Adrenal gland (tissue), 12 donors: ENCODE results near the gene CDKAL1. TPM values are rescaled to one million over a fixed set of nuclear protein-coding genes. Genes with fewer than 3 reads are reported as not detected.
"Not testable (repeated sequence)": the region's sequence is repeated elsewhere in the genome, so short reads cannot be mapped to it uniquely, and the experiment has no call there.

ENCODE experiments used
- DNase-seq, 7 donors: peaks; one replicate each; pipeline ENCODE4 v3.0.0-alpha.2; 2019 to 2020
- H3K27ac ChIP-seq, 5 donors: fragments of 200-600 bp; sonication (generic) in 4 of 5; 1 replicate in 3 of 5; 2 replicates in 2 of 5; pipeline versions ENCODE4 v1.5.1 to v1.8.0; 2016 to 2020; ENCODE audit warnings: mild to moderate bottlenecking in 1 of 5
- H3K27me3 ChIP-seq: fragments of 200-600 bp; 2 replicates; pipeline ENCODE4 v1.8.0; 2021
- H3K36me3 ChIP-seq, 2 donors: fragments of 200-600 bp; replicated peaks in 1 of 2; 1 replicate in 1 of 2; 2 replicates in 1 of 2; pipeline versions ENCODE4 v1.5.1 to v1.8.0; 2018 to 2022
- H3K4me1 ChIP-seq, 2 donors: fragments of 200-600 bp; replicated peaks in 1 of 2; 1 replicate in 1 of 2; 2 replicates in 1 of 2; pipeline versions ENCODE4 v1.5.1 to v1.8.0; 2018 to 2021
- H3K4me3 ChIP-seq, 4 donors: fragments of 200-600 bp; sonication (generic) in 3 of 4; one replicate each; pipeline ENCODE4 v1.5.1; 2016 to 2018
- H3K9me3 ChIP-seq, 3 donors: fragments of 200-600 bp; sonication (generic) in 1 of 3; replicated peaks in 1 of 3; 1 replicate in 2 of 3; 2 replicates in 1 of 3; pipeline versions ENCODE4 v1.5.1 to v1.8.0; 2016 to 2021
- POLR2A ChIP-seq, 2 donors: fragments of 450-650 bp; IDR thresholded peaks; one replicate each; pipeline ENCODE4 v1.6.1; 2017; ENCODE audit warnings: antibody characterized with exemption in 2 of 2, mild to moderate bottlenecking in 2 of 2, moderate library complexity in 1 of 2
- WGBS, 4 donors: extraction: QIAGEN DNeasy Blood & Tissue Kit in 2 of 4; methylation state at CpG; one replicate each; pipeline versions ENCODE4 v1.1.5 to v1.1.7; 2013 to 2017; 5-methylcytosine and 5-hydroxymethylcytosine counted together
- intact Hi-C, 2 donors: fragments of 100-400 bp; cut with DNase I; formaldehyde crosslinking; loops; one replicate each; pipeline versions ENCODE4 v1.14.1 to v1.15.0; 2022 to 2023
- polyA plus RNA-seq, 3 donors: library from polyadenylated mRNA; stranded (reverse); fragments of 200-250 nt in 2 of 3; fragments of 350-450 nt in 1 of 3; fragmentation: Illumina TruSeq in 1 of 3; extraction: RNeasy Lipid Tissue Mini Kit (QIAGEN cat#74804) in 1 of 3; gene quantifications; one replicate each; pipeline ENCODE4 v1.2.3, GENCODE V29; 2013 to 2014
- total RNA-seq, 9 donors: library from RNA; depleted of rRNA in 4 of 9; stranded (reverse); fragments of >200 nt in 4 of 9; fragments of 120-200 nt in 1 of 9; fragmentation: NEBNext Ultra II Directional in 1 of 9; extraction: Animal tissue kit (Norgen Biotek cat#: 25700) in 1 of 9; gene quantifications; one replicate each; pipeline versions ENCODE4 v1.1.0 to v1.2.4, GENCODE V29; 2013 to 2023
- TF ChIP-seq, protein P1 (sequence below), 6 experiments: fragments of 450-650 bp in 4 of 6; fragments of 200-600 bp in 2 of 6; sonication (generic) in 1 of 6; IDR thresholded peaks; 1 replicate in 5 of 6; 2 replicates in 1 of 6; pipeline versions ENCODE4 v1.5.1 to v1.8.0; 2016 to 2021; ENCODE audit warnings: antibody characterized with exemption in 6 of 6, mild to moderate bottlenecking in 2 of 6, moderate library complexity in 1 of 6
- donor health status: healthy with polysubstance abuse.
- donor health status: Bipolar disorder and iron deficiency.
- donor health status: DM: yes; HTN: yes; CAD: no.
- donor health status: DM: no; HTN: no; CAD: no.
- donor health status: DM: no; HTN: no; CAD: no.
- donor health status: DM: yes; HTN: yes; CAD: no.

Gene CDKAL1
- total and polyA plus RNA-seq, 12 donors = 3.9 to 21.1 (median 10.6) TPM

GRCh38 chr6:21245488-21245887 is 711.2 kb downstream of the CDKAL1 start:
- Histone ChIP-seq H3K36me3 (no peaks in the 10 kb centered on the region), H3K27ac (no peak overlapping the region), H3K4me1 (no peaks in the 10 kb centered on the region), H3K27me3 (no peaks in the 10 kb centered on the region), H3K4me3 (no peak overlapping the region), H3K9me3 (no peaks in the 10 kb centered on the region)
- TF ChIP-seq POLR2A (IDR thresholded peaks at IDR 0.05) = no peak
- intact Hi-C loops = no loop called here
- 90 to 93% (median 91%) methylated on average over 4 of the region's 4 CpGs for WGBS, 4 donors
- DNase-seq = no peak

GRCh38 chr6:21246075-21246474 is 711.8 kb downstream of the CDKAL1 start:
- Histone ChIP-seq H3K36me3 (no peaks in the 10 kb centered on the region), H3K9me3 (no peaks in the 10 kb centered on the region), H3K27me3 (no peaks in the 10 kb centered on the region), H3K4me1 (no peaks in the 10 kb centered on the region), H3K27ac (no peak overlapping the region), H3K4me3 (no peak overlapping the region)
- TF ChIP-seq, protein P1, sequence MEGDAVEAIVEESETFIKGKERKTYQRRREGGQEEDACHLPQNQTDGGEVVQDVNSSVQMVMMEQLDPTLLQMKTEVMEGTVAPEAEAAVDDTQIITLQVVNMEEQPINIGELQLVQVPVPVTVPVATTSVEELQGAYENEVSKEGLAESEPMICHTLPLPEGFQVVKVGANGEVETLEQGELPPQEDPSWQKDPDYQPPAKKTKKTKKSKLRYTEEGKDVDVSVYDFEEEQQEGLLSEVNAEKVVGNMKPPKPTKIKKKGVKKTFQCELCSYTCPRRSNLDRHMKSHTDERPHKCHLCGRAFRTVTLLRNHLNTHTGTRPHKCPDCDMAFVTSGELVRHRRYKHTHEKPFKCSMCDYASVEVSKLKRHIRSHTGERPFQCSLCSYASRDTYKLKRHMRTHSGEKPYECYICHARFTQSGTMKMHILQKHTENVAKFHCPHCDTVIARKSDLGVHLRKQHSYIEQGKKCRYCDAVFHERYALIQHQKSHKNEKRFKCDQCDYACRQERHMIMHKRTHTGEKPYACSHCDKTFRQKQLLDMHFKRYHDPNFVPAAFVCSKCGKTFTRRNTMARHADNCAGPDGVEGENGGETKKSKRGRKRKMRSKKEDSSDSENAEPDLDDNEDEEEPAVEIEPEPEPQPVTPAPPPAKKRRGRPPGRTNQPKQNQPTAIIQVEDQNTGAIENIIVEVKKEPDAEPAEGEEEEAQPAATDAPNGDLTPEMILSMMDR (IDR thresholded peaks at IDR 0.05) = no peak
- TF ChIP-seq POLR2A (IDR thresholded peaks at IDR 0.05) = no peak
- no peak for DNase-seq
- WGBS, 4 donors = 87 to 93% (median 92%) methylated on average over 6 of the region's 6 CpGs
- intact Hi-C loops = no loop called here

- H3K4me3 ChIP-seq, DNase-seq, H3K27ac ChIP-seq, intact Hi-C loops, H3K27me3 ChIP-seq, H3K9me3 ChIP-seq, H3K36me3 ChIP-seq, H3K4me1 ChIP-seq: not testable (repeated sequence)
Measured at GRCh38 chr6:21254460-21254859, 720.2 kb downstream of the CDKAL1 start.

DNA sequence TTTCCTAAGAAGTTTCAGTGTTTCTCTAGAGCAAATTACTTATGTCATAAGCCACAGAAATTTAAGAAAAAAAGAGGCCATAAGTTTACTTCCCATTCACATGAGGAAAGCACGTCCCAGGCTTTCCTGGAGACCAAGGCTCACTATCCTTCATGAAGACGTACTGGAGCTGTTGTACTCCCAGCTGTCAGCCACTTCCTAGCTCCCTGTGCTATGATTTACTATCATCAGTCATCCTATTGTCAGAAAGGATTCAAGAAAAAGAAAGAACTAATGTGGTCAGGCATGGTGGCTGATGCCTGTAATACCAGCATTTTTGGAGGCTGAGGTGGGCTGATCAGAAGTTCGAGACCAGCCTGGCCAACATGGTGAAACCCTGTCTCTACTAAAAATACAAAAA is 721.9 kb downstream of the CDKAL1 start:
- Histone ChIP-seq H3K4me3 (no peak overlapping the region), H3K36me3 (no peaks in the 10 kb centered on the region), H3K9me3 (no peaks in the 10 kb centered on the region), H3K27me3 (no peaks in the 10 kb centered on the region), H3K27ac (no peak overlapping the region), H3K4me1 (no peaks in the 10 kb centered on the region)
- no peak for TF ChIP-seq POLR2A (IDR thresholded peaks at IDR 0.05)
- TF ChIP-seq, protein P1 (IDR thresholded peaks at IDR 0.05) = no peak
- intact Hi-C loops = no loop called here
- no peak for DNase-seq
- WGBS, 4 donors = 68 to 74% (median 73%) methylated on average over 3 of the region's 3 CpGs

DNA sequence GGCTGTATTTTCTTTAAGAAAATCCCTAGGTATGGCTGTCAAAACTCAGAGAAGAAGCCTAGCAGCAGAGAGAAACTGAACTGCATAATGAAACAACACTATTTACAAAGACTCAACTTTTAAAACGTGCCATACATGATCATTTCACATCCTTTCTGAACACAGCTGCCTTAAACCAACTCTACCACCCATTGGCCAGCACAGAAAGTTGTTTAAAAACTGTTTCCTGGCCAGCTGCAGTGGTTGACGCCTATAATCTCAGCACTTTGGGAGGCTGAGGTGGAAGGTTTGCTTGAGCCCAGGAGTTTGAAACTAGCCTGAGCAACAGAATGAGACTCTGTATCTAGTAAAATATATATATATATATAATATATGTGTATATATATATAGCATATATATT is 722.9 kb downstream of the CDKAL1 start:
- intact Hi-C loops = no loop called here
- no peaks in the 10 kb centered on the region for H3K9me3 ChIP-seq
- no peak for DNase-seq
- H3K4me3 ChIP-seq = no peak overlapping the region
- WGBS, 4 donors = 64 to 72% (median 68%) methylated on average over 2 of the region's 2 CpGs
- H3K27me3 ChIP-seq = no peaks in the 10 kb centered on the region
- H3K36me3 ChIP-seq = no peaks in the 10 kb centered on the region
- H3K27ac ChIP-seq = no peak overlapping the region
- no peaks in the 10 kb centered on the region for H3K4me1 ChIP-seq
- TF ChIP-seq POLR2A (IDR thresholded peaks at IDR 0.05) = no peak
- TF ChIP-seq, protein P1 (IDR thresholded peaks at IDR 0.05) = no peak
